GM20431 (cell line): ENCODE data around the gene TMEM100.

Experiments
- in situ Hi-C: fragments of 300-500 bp; cut with MseI, MboI; formaldehyde crosslinking; loops from one replicate; pipeline ENCODE4 v1.15.0; 2020; ENCODE audit warnings: low sequenced_read_pairs; ENCODE audit not compliant: unreplicated experiment

Gene TMEM100

DNA sequence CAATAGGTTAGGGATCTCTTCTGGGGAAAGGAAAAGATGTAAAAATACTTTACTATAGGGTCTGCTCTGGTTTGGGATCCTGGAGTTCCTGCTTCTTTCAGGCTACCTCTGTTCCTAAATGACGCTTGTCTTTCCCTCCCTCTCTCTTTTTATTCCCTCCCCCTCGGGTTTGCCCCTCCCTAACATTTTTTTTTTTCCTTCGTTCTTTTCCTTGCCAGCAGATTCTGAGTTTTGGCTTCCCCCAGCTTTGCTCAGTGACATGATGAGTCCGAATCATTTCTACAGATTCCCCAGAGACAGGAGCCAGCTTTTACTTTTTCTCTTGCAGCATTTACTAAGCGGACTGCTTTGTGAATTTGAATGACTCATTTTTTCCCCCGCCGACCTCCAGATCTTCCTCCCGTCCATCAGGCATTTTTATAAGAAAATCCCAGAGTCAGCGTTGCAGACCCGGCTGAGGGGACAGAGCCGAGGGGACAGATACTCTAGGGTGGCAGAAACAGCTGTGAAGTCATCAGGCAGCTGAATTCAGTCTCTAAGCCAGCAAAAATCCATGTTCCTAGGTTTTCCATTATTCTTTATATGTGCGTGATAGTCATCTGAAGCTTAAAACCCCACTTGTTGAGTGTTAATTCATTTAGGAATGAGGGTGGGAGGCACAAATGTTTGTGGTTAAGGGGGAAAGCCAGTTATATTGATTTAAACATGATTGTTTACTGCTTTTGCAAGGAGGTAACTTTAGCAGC lies at the start of gene TMEM100:
TSS of gene TMEM100 (minus strand) at position 123 of the 746 bp plus-strand sequence. CDS start 1,794 bp downstream, outside the sequence.
- in situ Hi-C loops: loop anchor here (25.0 kb wide), 1 partner anchor 186 kb away; no protein-coding TSS in a partner anchor

DNA sequence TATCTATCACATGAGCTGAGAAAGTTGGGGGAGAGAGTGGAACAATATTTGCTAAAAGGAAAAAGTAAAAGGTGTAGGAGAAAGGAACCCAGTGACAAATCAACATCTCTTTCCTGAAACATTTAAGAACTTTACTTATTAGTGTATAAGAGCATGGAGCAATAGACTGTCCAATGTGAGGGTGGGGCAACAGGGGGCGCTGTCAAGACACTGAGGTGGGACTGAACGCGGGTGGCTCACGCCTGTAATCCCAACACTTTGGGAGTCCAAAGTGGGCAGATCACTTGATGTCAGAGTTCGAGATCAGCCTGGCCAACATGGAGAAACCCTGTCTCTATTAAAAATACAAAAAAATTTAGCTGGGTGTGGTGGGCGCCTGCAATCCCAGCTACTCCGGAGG lies 49.4 kb upstream of the TMEM100 start:
- in situ Hi-C loops: no loop called here

DNA sequence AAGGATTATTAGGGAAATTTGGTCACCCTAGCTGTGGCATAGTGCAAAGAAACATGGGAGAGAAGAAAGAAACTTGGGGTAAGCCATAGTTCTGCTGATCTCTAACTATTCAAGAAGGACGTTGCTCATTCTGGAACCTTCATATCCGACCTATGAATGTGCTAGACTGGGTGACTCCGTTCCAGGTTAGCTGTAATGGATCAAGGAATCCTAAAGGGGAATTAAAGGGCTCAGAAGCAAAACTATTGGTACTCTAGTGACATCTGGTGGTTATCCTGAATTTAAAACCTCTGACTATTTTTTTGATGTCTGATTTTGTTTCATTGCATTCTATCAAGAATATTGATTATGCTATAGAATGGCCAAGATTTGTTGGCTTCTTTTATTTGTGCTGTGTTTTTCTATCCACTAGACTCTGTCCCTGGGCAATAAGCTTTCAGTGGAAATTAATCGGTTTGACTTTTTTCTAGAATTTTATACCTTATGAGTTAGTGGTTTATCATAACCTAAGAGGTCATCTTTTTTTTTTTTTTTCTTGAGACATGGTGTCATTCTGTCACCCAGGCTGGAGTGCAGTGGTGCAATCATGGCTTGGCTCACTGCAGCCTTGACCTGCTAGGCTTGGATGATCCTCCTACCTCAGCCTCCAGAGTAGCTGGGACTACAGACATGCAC lies 47.7 kb upstream of the TMEM100 start:
- in situ Hi-C loops: no loop called here

GRCh38 chr17:55769625-55770000 lies 46.9 kb upstream of the TMEM100 start:
- in situ Hi-C loops: no loop called here

DNA sequence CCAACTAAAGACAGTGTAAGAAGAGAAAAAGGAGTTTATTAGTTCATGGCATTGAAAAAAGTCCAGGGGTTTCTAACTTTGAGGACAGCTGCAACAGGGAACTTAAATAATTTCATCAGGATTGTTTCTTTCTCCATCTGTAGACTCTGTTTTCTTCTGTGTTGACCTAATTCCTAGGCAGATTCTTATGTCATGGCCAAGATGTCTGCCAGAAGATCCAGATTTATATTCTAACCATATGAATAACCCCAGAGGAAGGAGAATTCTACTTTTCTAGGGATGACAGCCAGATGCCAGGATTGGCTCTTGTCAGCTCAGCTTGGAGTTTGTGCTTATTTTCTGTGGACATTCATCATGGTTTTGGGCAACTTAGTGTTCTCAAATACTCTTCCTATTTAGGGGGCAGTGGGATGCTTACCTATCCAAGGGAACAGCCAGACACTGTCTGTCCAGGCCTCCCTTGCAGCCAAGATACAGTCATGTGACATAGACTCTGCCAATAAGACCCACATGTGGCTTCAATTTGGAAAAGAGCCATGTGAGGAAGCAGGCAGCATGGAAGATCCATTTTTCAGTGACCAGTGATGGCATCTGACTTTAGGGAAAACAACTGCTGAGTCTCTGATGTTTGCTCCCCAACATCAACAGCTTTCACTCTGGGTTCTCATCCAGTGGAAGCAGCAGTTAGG lies 46.4 kb upstream of the TMEM100 start:
- in situ Hi-C loops: no loop called here

GRCh38 chr17:55765472-55765871 lies 42.8 kb upstream of the TMEM100 start:
- in situ Hi-C loops: no loop called here

GRCh38 chr17:55764610-55765009 lies 41.9 kb upstream of the TMEM100 start:
- in situ Hi-C loops: no loop called here

DNA sequence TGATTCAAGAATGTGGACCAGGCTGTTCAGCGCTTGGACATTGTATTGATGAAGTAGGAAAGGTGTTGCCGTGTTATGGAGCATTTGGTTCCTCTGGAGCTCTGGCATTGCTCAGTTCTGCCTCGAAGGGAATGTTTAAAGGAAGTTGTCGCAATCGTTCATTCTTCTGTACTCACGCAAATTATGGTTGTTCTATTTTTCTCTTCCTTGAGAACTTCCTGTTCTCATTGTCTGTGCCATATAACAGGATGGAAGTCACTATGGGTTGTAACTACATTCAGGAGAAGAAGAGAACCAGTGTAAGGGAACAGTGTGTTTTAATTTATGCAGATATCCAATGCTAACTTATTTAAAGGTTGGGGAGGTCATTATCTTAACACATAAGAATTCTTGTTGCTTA lies 41.2 kb upstream of the TMEM100 start:
- in situ Hi-C loops: no loop called here

DNA sequence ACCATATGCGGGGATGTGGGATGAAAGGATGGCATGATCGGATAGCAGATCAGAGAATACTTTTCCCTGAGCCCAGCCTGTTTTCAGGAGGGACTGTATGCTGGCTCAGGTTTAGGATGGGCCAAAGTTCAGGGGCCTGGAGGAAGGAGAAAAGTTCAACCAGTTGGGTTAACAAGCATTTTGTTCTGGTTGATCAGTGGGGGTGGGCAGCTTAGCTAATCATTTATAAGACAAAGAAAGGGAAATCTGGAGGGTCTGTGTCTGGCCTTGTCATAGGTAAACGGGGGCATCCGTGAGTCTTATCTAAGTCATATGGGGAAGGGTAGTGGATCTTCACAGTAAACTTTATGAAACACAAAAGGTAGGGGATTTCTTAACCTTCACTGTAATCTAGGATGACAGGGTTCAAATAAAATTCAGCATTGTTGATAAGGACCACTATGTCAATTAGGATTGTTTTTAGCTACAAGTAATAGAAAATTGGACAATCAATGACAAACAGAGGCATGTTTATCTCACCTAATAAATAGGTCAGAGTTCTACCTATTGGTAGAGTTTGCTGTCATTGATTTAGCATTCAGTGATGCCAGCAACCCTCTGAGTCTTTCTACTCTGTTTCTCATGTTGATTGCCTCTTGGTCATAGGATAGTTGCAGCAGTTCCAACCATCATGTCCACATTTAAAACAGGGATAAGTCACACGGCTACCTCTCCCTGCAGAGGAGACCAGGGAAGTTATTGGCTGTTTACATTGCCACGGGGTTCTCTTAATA lies 39.6 kb upstream of the TMEM100 start:
- in situ Hi-C loops: no loop called here

- in situ Hi-C loops: no loop called here
These were observed 38.1 kb upstream of the TMEM100 start for GRCh38 chr17:55760643-55761355.

DNA sequence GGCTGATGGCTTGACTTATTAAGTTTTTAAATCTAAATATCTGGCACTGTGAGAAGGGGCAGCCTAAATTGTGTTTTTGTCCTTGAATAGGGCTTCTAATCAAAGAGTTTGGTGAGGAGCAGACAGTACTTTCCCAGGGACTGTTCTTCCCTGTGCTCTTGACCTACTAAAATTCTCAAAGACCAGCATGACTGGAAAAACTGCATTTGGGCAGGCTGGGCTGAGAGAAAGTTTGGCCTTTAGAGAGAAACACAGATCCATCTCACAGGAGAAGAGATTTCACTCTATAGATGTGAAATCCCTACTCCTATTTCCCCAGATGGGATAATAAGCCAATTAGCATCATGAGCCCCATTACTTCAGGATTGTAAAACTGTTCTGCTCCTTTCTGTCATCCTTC lies 35.5 kb upstream of the TMEM100 start:
- in situ Hi-C loops: no loop called here

DNA sequence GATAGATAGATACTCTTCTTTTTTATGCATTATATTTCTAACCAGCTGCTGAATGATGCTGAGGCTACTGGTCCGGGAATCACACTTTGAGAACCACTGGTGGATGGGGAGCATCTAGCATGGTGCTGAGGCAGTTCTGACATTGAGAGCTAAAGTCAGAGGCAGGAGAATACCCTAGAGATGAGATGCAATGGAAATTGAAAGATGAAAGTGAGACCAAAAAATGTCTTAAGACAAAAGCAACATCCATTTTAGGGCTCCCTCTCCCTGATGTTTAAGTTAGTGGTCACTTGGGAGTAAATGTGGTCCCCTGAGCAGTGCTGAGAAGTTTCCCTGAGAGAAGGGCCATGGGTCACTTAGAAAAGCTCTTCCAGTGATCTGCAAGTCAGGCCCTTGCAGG lies 35.0 kb upstream of the TMEM100 start:
- in situ Hi-C loops: no loop called here

- in situ Hi-C loops: no loop called here
These were observed 34.0 kb upstream of the TMEM100 start for GRCh38 chr17:55756689-55757088.

GRCh38 chr17:55751720-55752250 lies 29.1 kb upstream of the TMEM100 start:
- in situ Hi-C loops: no loop called here

GRCh38 chr17:55750750-55751657 lies 28.3 kb upstream of the TMEM100 start, which contains the start of gene PCTP:
TSS of gene PCTP (plus strand) at chr17:55751051. CDS start at chr17:55751104, 53 bp downstream.
- in situ Hi-C loops: no loop called here

GRCh38 chr17:55749985-55750384 lies 27.3 kb upstream of the TMEM100 start:
- in situ Hi-C loops: no loop called here

DNA sequence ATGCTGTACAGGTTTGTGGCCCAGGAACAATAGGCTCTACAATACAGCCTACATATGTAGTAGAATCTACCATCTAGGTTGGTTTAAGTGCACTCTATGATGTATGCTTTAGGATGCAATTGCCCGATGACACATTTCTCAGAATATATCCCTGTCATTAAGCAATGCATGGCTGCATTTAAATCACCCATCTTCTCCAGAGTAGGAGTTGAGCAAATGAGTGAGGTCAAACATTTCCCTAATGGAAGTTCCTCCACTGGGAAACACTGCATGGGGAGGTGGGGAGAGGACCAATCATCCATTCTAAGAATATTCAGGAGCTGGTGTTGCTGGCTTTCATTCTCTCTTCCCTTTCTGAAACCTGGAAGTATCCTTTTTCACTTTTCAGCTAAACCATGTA lies 26.2 kb upstream of the TMEM100 start:
- in situ Hi-C loops: no loop called here

DNA sequence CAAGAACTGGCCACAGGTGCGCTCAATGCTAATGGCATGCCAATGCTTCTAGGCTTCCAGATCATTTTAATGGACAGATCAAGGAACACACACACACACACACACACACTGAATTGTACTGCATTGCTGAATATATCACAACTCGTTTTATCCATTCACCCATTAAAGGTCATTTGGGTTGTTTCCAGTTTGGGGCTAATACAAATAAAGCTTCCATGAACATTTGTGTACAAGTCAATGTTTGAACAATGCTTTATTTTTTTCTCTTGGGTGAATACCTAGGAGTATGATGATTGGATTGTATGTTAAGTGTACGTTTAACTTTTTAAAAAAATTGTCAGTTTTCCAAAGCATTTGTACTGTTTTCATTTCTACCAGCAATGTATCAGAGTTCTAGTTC lies 24.5 kb upstream of the TMEM100 start:
- in situ Hi-C loops: no loop called here
